HUES6 (cell line): Measurements from ENCODE around the gene TBX10.
"Not testable (repeated sequence)": the region's sequence is repeated elsewhere in the genome, so short reads cannot be mapped to it uniquely, and the experiment has no call there.

Experiments used
- H3K27ac ChIP-seq: 2 replicates; pipeline ENCODE4 v1.7.0; 2013; ENCODE audit warnings: low read depth, mild to moderate bottlenecking, low read length, inconsistent platforms
- H3K27me3 ChIP-seq: 2 replicates; pipeline ENCODE4 v1.6.1; 2013; ENCODE audit warnings: low read length; ENCODE audit not compliant: control insufficient read depth, insufficient read depth
- H3K36me3 ChIP-seq: 2 replicates; pipeline ENCODE4 v1.6.1; 2013; ENCODE audit warnings: low read length; ENCODE audit not compliant: control insufficient read depth, insufficient read depth
- H3K4me1 ChIP-seq: 2 replicates; pipeline ENCODE4 v1.6.1; 2013; ENCODE audit warnings: low read length; ENCODE audit not compliant: control insufficient read depth, insufficient read depth
- H3K4me3 ChIP-seq: 2 replicates; pipeline ENCODE4 v1.5.1; 2013; ENCODE audit warnings: low read depth, low read length
- H3K9ac ChIP-seq: one replicate; pipeline ENCODE4 v1.6.1; 2013; ENCODE audit warnings: mild to moderate bottlenecking, low read length
- H3K9me3 ChIP-seq: 2 replicates; pipeline ENCODE4 v1.6.1; 2013; ENCODE audit warnings: low read depth, low read length; ENCODE audit not compliant: control insufficient read depth, insufficient read depth

TBX10 gene

GRCh38 chr11:67644042-67644441 is 4.5 kb upstream of the TBX10 start:
- Histone ChIP-seq H3K4me1 (no peaks in the 10 kb centered on the region), H3K27ac (no peak overlapping the region), H3K4me3 (no peak overlapping the region), H3K9me3 (no peaks in the 10 kb centered on the region), H3K27me3 (peaks cover 34% of the 10 kb centered on the region), H3K36me3 (no peaks in the 10 kb centered on the region), H3K9ac (no peak overlapping the region)

DNA sequence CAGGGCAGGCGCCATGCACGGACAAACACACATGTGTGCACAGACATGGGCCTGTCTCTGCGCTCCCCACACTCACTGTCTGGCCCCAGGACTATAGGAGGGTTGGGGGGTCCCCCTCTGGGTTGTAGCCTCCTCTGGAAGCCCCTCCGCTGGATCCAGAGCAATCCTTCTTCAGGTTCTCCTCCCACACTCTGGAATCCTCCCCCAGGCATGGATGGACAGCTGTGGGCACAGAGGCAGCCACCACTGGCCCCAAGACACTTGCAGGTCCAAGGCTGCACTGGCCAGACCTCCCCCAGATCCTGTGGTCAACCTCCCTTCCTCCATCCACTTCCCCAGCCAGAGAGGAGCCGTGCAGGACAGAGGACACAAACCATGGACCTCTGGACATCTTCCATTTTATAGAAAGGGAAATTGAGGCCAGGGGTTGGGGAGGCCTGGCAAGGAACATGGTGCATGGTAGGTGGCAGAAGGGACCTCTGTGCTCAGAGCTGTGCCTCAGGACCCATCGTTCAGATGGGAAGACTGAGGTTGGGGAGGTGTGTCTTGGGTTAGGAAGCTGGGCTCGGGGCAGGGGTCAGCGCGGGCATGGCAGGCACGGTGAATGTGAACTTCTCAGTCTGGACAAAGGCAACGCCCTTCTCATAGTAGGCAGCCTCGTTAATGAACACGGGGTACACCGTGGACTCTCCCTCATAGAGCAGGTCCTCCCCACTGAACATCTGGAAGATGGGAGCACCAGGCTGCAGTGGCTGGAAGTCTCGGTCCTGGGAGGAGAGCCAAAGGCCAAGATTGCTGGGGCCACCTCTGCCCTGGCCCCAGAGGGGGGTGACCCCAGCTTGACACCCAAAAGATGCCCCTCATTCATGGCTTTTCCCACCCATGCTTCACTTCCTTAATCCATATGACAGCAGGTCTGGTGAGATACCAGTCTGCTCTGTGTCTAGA is 2.9 kb upstream of the TBX10 start:
- Histone ChIP-seq H3K4me1 (no peaks in the 10 kb centered on the region), H3K27ac (no peak overlapping the region), H3K4me3 (no peak overlapping the region), H3K9ac (no peak overlapping the region), H3K27me3 (peaks cover 40% of the 10 kb centered on the region), H3K9me3 (no peaks in the 10 kb centered on the region), H3K36me3 (no peaks in the 10 kb centered on the region)

DNA sequence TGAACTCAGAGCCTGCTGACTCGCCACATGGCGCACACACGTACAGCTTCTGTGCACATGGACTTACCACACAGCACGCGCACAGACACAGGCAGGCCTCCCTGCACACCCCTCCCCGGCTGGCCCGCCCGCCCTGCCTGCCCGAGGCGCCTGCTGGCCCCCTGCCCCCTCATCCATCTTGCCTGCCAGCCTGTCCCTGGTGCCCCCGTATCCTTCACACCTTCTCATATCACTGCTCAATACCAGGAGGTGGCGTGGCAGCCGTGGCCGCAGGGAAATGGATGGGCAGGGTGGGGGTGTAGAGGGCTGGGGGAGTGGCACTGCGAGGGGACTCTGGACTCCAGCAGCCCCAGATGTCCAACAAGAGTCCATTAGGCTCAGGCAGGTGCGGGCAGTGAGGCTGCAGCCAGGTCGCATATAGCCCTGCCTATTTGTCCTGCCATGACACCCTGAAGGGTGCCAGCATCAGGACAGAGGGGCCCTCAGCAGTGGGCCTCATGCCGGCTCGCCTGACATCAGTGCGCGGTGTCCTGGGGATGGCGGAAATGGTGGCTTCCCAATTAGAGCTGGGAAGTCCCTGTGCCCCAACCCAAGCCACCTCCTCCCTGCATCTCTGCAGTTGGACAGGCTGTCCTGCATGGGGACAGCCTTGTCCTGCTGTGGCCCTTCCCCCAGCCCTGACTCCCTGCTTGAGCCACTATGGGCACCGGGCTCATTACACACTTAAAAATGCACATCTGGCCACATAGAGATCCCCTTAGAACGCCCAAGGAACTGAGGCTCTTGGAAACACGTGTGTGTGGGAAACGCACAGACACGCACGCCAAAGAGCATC is 2.0 kb upstream of the TBX10 start:
- H3K4me1 ChIP-seq = no peaks in the 10 kb centered on the region
- H3K36me3 ChIP-seq = no peaks in the 10 kb centered on the region
- no peaks in the 10 kb centered on the region for H3K9me3 ChIP-seq
- no peak overlapping the region for H3K27ac ChIP-seq
- peaks cover 40% of the 10 kb centered on the region for H3K27me3 ChIP-seq
- H3K9ac ChIP-seq = no peak overlapping the region
- H3K4me3 ChIP-seq = no peak overlapping the region

DNA sequence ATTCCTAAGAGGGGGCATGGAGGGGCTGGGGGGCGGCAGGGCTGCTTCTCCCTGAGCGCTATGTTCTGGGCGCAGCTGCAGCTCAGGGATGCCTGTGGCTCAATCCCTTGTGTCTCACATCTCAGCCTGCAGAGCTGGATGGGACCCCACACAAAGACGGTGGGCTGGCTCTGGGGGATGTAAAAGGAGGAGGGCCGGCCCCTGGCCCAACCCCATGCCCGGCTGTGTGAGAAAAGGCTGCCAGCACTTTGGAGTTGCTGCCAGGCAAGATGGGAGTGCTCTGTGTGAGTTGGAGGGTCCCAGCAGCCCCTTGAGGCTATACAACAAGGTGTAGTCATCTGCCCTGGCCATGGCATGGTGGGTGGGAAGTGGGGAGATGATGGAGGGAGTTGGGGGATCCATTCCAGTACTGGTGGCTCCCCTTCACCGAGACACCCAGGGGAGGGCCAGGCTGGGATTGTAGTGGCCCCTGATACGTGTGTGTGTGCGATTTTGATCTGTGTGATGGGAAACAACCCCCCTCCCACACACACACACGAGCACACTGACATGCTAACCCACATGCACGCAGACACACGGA is 1.3 kb upstream of the TBX10 start:
- Histone ChIP-seq H3K36me3 (no peaks in the 10 kb centered on the region), H3K27ac (no peak overlapping the region), H3K4me1 (no peaks in the 10 kb centered on the region), H3K4me3 (no peak overlapping the region), H3K27me3 (peaks cover 40% of the 10 kb centered on the region), H3K9ac (no peak overlapping the region), H3K9me3 (no peaks in the 10 kb centered on the region)

DNA sequence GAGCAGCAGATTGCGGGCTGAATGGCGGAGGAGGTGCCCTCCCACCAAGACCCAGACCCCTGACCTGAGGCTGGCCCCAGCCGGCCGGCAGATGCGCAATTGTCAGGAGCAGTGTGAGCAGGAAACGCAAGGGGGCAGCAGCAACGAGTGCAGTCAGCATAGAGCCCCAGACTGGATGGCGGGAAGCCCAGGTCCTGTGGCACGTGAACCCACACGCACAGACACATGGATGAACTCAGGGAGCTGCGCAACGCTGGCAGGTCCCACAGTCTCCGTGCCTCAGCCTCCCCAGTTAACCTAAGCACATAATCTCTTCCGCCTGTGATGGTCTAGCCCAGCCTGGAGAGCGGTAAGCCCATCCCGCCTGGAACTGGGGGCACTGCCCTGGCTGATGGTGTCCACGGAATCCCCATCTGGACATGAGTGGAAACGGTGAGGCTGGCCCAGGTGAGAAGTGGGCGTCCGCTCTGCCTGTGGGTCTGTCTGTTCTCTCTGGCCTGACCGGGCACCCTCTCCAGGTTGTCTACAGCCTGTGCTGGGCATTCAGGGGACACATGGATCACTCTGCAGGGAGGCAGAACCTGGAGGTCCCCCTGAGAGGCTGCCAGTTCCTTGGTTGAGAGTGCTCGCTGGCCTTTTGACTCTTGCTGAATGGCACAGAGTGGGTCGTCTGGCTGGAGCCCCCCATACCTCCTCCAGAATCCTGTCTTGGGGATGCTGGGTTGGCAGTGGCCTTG is 626 bp upstream of the TBX10 start:
- no peak overlapping the region for H3K9ac ChIP-seq
- H3K9me3 ChIP-seq = no peaks in the 10 kb centered on the region
- no peak overlapping the region for H3K4me3 ChIP-seq
- H3K36me3 ChIP-seq = no peaks in the 10 kb centered on the region
- no peaks in the 10 kb centered on the region for H3K4me1 ChIP-seq
- peaks cover 40% of the 10 kb centered on the region for H3K27me3 ChIP-seq
- no peak overlapping the region for H3K27ac ChIP-seq

GRCh38 chr11:67638535-67639437 is 777 bp downstream of the TBX10 start:
- H3K4me1 ChIP-seq = 0 out of 2 replicates have a peak, but pooled peaks cover 3% of the 10 kb centered on the region
- no peak overlapping the region for H3K9ac ChIP-seq
- H3K27me3 ChIP-seq = peaks cover 40% of the 10 kb centered on the region
- H3K27ac ChIP-seq = no peak overlapping the region
- no peaks in the 10 kb centered on the region for H3K9me3 ChIP-seq
- H3K4me3 ChIP-seq = no peak overlapping the region
- H3K36me3 ChIP-seq = no peaks in the 10 kb centered on the region

- H3K4me3 ChIP-seq, H3K27ac ChIP-seq, H3K4me1 ChIP-seq, H3K36me3 ChIP-seq, H3K9me3 ChIP-seq, H3K9ac ChIP-seq: not testable (repeated sequence)
- peaks cover 38% of the 10 kb centered on the region for H3K27me3 ChIP-seq
These were observed 2.1 kb downstream of the TBX10 start for GRCh38 chr11:67637441-67637840.

GRCh38 chr11:67636962-67637361 is 2.6 kb downstream of the TBX10 start:
- no peak overlapping the region for H3K27ac ChIP-seq
- H3K27me3 ChIP-seq = peaks cover 34% of the 10 kb centered on the region

GRCh38 chr11:67635231-67635521 is 4.4 kb downstream of the TBX10 start:
- no peak overlapping the region for H3K9ac ChIP-seq
- H3K36me3 ChIP-seq = no peaks in the 10 kb centered on the region

More at GRCh38 chr11:67636962-67637361, 2.6 kb downstream of the TBX10 start:
- Histone ChIP-seq H3K36me3 (no peaks in the 10 kb centered on the region), H3K4me1 (peaks cover 7% of the 10 kb centered on the region; the same call in 1 of the 2 replicates), H3K9ac (no peak overlapping the region), H3K9me3 (no peaks in the 10 kb centered on the region), H3K4me3 (no peak overlapping the region)

More at GRCh38 chr11:67635231-67635521, 4.4 kb downstream of the TBX10 start:
- Histone ChIP-seq H3K4me3 (no peak overlapping the region), H3K27ac (no peak overlapping the region), H3K27me3 (peaks cover 17% of the 10 kb centered on the region), H3K4me1 (peaks cover 19% of the 10 kb centered on the region), H3K9me3 (no peaks in the 10 kb centered on the region)
